ENCODE measurements around the gene STK38.
"Not testable (repeated sequence)": the region's sequence is repeated elsewhere in the genome, so short reads cannot be mapped to it uniquely, and the experiment has no call there.

Gene STK38

DNA sequence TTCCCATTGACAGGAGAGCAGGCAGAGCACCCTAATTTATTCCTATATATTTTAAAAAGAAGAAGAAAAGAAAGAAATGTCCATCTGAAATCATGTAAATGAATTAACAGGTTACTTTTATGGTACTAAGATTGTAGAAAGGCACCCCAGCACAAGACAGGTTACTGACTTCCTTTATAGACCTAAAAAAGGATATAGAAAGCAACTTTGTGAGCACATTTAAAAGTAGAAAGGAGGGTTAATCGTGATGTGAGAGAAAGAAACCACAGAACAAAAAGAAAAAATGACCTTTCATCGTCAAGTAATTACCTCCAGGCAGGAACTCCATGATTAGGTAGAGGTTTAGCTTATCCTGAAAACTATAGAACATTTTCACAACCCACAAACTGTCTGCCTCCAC, 29.9 kb downstream of the STK38 start:
- DNase-seq, result no peak

DNA sequence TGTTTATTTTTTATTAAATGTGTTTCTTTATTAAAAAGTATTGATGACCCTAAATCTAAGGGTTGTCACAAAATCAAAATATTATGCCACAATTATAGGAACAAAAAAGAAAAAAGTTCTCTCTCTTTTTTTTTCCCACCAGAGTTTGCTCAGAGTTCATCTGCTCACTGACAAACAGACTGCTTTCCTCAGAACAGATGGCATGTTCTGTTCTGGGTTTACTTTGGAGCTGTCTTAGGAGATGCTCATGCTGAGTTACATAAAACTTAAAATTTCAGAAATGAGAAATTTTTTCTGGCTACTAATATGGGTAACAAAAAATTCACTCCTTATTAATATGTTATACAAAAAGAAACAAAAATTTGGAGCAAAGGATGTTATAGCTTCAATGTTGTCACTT, 30.3 kb downstream of the STK38 start:
- no peak for DNase-seq

DNA sequence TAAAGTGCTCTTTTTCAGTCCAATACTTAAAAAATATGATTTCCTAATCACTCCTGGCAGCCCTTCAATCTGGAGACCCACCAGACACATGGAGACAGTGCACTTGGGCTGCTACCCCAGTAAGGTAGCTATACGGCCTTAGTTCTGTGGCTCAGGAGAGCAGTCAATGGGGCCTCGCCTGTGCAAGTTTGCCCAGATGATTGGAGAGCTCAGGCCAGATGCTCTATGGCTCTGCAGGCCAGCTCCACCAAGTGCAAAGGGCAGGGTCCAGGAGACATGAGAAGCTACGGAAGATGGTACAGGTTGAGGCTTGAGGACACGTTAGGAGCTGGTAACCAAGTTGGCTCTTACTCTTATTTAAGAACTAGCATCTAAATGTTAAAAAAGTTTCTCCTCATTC, 30.7 kb downstream of the STK38 start:
- DNase-seq, result no peak

DNA sequence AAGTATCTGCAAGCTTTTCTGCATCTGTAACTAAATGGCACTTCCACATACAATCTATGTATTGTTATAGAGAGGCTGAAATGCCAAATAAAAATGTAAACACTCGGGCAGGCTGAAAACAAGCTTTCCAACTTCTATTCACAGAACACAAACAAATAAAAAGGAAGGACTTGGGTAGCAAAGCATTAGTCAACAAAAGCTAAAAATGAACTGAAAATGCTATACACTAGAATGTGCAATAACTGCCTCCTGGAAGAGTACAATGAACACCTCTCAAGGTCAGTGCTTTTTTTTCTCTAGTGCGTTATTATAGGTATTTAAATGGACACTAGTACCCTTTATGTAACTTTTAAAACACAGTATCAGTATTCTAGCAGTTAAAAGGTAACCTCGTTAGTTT, 31.4 kb downstream of the STK38 start:
- no peak for DNase-seq

DNA sequence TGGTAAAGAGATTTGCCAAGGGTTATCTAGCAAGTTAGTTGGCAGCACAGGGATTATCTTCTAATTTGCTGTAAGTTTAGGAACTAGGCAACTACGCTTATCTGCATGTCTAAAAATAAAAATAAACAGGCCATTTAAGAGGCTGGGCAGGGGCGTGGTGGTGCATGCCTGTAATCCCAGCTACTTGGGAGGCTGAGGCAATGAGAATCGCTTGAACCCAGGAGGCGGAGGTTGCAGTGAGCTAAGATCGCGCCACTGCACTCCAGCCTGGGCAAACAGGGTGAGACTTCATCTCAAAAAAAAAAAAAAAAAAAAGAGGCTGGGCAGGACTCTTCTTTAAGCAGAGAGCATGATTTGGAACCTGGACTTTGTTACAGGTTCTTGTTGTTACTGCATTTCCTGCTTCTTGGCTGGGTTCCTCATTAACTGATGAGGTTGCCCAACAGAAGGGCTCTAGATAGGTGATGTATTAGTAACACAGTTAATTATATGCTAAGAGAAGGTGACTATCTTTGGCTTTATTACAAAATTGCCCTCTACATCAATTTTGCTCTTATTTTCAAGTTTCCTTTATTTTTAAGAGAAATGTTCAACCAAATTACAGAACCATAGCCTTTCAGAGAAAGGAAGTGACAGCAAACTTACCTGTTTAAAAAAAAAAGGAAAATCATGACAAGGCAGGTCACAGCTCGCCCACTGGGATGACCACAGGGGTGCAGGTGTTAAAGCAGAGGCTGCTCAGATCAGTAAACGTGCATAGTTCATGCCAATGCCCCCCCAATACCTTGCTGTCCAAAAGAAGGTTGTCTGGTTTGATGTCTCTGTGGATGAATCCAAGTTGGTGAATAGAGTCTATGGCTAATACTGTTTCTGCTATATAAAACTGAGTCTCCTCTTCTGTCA, 32.5 kb downstream of the STK38 start:
- no peak for DNase-seq

DNA sequence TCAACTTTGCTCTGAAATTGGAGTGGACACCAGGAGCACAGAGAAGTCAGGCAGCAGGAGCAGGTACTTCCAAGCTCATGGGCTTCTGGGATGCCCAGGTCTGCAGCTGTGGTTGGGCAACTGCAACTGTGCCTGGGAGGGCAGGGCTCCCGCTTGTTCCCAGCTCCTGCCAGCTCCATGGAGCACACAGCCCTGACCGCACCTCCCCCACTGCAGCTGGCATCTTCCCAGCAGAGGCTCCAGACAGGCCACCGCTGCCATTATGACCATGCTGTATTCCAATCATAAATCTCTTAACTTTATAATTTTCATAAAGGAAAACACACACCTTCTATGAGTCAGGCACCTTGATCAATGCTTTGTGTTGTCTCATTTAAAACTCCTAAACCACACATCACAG, 36.9 kb downstream of the STK38 start:
- no peak for DNase-seq

DNA sequence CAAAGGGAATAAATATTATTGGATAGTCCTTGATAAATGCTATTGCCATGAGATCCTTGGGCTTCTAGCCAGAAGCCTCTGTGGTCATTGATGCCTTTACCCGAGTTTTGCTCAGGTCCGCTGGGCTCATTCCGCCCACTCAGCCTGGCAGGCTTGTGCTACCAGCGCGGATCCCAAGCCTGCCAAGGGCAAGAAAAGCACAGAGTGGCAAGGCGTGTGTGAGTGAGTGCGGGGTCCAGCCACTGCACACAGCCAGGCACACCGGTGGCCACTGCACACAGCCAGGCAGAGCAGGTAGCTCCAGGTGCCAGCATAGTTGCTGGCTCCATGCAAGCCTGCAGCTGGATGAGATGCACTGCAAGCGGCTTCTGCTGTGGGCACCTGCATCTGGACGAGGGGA, 38.7 kb downstream of the STK38 start:
- DNase-seq, result no peak

DNA sequence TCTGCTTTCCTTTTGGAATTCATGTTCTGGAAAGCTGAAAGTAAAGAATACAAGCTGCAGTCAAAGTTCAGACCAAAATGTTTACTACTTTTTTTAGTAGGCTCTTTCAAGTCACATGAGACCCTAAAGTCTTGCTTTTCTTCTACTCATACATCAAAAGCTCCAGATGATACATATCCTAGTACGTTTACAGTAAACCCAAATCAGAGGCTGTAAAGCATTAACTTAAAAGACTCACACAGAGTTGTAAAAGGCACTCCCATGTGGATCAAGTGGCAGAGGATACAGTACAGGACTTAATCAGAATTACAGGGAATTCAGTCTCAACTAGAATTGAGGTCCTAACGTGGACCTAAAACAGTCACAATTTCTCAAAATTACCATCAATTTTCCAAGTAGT, 40.7 kb downstream of the STK38 start:
- no peak for DNase-seq

DNA sequence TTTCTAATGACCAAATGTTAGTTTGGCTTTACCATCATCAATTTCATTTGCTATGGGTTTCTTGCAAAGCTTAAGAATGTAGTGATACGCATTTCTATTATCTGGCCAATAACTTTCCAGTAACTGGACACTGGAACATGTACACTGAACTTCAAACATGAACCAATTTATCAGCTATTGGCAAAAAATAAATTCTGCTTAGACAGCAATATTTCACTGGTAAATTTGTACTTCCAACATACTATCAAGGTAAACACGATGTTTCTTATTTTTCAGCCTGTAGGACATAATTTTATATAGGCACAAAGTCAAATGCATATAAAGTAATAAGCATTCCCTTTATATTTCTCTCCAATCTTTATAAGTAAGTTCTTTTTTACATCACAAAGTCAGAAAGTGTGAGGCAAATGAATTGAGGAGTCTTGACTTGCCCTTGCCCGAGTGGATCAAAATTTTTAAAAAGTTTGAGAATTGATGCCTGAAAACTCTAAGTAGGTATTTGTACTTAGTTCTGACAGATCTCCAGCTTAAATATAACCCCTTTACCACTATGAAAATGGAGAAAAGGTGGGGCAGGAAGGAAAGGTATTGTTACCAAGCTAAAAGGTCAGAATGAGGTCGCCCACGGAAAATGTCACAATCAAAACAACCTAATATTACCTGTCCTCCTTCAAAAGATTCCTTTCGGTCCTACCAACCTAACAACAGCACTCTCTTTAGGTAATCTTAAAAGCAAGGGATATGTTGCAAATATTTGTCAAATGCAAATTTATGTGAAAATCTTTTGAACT, 41.3 kb downstream of the STK38 start:
- DNase-seq, result no peak

DNA sequence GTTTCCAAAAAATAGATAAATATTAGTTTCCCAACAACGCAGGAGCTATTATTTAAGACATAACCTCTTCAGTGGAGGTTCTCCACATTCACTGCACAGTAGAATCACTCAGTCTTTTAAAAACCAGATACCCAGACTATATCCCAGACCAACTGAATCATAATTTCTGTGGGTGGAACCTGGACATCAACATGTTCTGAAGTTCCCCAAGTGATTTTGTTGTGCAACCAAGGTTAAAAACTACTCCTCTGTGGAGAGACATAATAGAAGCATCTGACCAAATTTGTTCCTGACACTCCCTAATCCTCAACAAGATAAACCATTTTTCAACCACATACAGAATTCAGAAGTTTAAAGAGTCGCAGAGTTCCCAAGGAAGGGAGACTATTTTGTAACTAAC, 42.3 kb downstream of the STK38 start:
- DNase-seq, result no peak

DNA sequence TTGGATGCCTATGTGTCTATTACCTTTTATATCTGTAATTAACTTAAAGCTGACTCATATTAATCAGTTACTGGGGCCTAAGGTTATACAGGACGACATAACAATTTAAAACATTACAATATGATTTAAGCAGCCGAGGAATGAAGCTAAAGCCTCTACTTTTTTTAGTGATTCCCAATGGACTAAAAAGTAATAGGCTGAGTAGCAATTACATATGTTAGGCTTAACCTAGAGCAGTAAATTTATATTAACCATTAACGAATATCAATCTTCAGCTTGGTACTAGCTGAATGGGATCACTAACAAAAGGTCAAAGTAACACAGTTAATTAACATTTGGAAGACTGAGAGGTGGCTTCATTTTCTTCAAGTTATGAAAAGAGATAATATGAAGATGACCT, 43.1 kb downstream of the STK38 start:
- no peak for DNase-seq

DNA sequence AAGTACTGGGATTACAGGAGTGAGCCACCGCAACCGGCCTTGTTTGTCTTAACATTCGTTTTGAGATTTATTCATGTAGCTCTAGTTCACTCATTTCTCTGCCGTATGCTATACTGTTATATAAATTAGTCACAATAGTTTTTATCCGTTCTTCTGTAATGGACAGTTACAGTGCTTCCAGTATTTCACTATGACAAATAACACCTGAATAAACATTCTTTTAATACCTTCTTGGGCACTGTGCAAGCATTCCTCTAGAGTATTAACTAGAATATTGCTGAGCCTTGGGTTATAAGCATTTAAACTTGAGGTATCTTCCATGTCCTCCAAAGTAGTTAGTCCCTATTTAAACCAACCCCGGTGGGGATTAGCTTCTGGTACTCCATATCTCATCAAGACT, 45.6 kb downstream of the STK38 start:
- DNase-seq, result no peak

DNA sequence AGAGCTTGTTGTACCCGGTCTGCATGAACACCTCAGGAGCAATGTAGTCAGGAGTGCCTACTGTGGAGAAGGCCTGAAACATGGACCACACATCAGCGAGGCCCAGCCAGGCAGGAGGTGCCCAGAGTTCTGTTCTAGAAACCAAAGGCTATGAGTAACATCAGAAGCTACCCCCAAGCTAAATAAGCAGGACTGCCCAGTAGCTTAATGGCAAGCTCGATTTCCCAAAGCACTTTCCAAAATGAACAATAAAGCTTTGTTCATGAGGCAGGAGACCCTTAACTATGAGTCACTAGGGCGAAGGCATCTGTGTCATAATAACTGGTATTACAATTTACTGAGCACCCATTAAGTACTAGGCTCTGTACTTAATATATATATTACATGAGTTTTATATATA, 47.4 kb downstream of the STK38 start:
- DNase-seq, result no peak

DNA sequence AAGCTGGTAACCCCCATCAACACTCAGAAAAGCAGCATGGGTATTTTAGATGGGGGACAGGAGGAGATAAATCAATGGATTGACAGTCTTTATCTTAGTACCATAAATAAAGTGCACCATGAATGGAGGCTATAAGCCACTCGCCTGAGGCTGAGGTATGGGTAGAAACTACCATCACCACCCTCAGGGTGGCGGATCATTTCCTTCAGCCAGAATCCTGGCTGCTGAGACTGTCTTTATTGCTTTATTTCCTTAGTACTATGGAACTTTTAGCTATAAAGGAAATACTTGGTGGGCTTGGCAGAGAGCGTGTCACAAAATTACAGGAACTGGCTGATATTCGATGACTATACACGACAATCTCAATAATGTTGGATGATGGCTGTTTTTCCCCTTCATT, 52.2 kb downstream of the STK38 start:
- no peak for DNase-seq

DNA sequence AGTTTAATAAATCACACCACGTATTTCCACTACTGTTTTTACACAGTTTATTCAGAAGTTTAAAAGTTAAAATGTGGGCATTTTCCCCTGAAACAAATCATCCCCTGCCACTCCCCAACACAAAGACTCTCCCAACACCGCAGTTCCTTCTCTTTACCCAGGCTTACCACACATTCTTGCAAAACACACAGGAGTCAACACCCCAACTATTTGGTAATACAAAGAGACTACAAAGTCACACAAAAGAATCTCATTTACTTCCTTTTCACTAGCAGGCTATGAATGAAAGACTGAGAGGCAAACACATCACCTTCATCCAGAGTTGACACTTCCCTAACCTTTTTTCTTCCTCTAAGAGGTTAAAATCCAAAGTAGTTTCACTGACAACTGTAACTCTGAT, 53.4 kb downstream of the STK38 start:
- no peak for DNase-seq

DNA sequence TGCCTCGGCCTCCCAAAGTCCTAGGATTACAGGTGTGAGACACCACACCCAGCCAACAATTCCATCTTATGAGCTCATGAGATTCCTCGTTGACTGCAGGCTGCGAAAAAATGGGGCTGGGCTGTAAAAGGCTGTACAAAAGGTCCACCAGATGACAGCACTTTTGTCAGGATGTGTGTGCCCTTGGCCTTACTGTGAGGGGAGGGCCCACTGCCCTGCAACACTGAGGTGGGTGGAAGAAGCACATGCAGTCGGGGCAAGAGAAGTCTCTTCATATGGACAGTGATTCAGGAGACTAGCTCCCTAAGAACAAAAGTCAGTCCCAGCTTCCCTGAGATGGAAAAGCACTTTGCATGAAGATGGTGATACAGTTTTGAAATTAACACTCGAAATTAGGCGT, 54.0 kb downstream of the STK38 start:
- DNase-seq, result no peak

DNA sequence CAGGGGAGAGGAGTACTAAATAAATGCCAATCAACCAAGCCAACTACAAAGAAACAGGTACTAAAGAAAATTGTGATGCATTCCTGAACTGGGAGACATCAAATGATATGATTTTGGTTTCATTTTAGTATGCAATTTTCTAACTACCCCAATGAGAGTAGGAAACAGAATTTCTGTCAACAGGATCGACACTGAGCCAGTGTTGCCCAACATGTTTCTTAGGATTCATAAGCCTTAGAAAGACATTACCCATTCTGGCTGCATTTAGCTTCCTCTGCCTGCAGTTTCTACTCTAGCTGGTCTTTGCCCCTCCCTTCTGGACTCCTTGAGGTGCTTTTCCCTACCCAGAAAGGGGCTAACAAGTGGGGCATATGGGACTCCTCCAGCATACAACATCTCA, 54.7 kb downstream of the STK38 start:
- DNase-seq, result no peak

DNA sequence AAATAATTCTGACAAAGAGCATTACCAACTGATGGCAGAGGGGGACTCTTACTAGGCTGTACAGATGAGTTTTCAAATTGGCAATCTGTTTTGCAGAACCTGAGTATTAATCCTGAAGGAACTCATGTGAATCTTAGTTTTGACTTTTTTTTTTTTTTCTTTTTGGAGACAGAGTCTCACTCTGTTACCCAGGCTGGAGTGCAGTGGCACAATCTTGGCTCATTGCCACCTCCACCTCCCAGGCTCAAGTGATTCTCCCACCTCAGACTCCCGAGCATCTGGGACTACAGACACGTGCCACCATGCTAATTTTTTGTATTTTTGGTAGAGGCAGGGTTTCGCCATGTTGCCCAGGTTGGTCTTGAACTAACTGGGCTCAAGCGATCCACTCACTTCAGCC, 55.2 kb downstream of the STK38 start:
- DNase-seq, result no peak

DNA sequence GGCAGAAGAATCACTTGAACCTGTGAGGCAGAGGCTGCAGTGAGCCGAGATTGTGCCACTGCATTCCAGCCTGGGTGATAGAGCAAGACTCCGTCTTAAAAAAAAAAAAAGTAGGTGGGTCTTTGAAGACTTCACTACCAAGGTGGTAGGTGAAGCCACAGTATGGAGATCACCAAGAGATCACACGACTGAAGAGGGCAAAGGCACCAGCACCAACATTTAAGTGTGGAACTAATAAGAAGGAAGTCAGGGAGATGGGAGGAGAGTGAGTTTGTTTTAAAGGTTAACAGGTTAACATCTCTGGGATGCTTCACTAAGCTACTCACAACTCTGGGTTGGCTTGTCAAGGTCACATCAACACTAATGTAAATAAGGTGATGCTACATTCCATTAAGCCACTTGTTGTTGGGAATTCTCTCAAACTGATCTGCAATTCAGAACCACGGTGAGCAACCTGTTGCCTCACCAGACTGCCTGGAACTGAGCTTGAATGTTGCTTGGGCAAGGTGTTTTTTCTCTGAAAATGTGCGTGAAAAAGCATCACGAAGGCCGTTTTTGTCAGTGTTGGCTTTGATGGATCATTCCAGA, 55.8 kb downstream of the STK38 start:
- no peak for DNase-seq

DNA sequence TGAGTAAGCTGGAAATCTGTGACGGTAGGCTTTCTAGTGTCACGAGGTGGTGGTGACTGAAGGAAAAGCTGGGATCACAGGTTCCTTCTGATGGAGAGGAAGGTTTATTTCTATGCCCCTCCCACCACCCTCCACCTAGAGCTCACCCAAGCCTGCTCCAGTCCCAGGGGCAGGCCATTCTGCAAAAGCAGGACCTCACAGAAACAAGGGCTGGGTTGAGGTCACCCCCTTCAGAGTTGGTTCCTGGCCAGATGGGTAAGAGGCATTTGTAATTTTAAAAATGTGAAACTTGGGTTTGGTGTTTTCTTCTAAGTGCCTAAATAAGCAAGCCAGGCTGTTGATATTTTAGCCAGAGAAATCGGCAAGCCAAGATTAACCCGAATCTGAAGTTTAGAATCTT, 57.9 kb downstream of the STK38 start:
- no peak for DNase-seq

DNA sequence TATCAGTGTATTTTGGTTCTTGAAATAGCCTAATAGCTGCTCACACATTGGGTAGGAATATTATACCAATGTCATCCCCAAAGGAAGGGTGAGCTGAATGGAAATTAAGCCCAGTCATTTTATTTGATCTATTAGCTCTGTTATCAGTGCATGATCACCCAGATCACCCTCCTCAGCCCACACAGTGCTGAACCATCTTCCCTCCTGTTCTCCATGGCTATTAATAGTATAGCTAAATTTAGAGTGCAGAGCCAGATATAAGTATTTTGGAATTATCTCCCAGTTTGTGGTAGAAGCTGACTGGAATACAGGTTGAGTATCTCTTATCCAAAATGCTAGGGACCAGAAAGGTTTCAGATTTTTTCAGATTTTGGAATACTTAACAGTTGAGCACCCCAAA, 59.1 kb downstream of the STK38 start:
- no peak for DNase-seq

DNA sequence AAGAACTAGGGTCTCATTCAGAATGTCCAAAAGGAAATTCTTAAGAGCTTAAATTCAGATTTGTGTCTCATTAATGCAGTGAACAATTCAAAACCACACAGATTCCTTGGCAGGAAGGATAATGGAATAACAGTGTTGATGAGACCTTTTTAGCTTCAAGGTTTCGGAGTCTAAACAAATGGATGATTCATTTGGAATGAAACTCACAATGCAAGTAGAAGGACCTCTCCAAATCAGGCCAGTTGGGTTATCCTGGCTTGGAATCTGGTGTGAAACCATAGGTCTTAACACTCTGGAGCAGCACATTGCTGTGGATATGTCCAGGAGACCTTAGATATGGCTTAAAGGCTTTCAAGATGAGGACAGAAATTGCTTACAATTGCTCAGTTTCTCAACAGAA, 59.6 kb downstream of the STK38 start:
- no peak for DNase-seq

DNA sequence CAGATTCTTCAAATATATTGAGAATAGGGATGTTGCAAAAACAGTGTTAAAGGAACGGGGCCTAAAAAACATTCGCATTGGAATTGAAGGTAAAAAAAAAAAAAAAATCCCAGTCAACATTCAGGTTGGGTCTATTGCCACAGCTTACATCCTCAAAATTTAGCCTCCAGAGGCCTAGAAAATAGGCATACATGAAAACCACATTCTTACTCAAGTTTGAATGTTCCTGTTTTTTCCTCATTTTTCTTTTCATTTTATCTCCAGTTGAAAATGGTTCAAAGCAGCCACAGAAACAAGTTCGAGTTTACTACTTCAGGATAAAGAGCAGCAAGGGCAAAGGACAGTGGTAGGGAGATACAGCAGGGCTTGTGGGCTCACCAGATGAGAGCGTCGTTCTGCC, 62.5 kb downstream of the STK38 start:
- DNase-seq, result no peak

DNA sequence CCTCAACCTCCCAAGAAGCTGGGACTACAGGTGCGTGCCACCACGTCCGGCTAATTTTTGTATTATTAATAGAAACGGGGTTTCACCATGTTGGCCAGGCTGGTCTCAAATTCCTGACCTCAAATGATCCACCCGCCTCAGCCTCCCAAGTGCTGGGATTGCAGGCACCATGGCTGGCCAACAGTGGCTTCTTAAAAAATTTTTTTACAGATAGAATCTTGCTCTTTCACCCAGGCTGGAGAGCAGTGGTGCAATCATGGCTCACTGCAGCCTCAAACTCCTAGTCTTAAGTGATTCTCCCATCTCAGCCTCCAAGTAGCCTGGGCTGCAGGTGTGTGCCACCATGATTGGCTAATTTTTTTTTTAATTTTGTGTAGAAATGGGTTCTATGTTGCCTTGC, 64.0 kb downstream of the STK38 start:
- not testable (repeated sequence) for DNase-seq
